Fibroblast of the conjunctiva (primary cell): ENCODE data around the gene PUS1.
"Not testable (repeated sequence)": the region's sequence is repeated elsewhere in the genome, so short reads cannot be mapped to it uniquely, and the experiment has no call there.

Source experiments
- DNase-seq: peaks from one replicate; pipeline ENCODE4 v3.0.0-alpha.2; 2010; ENCODE audit warnings: low read depth

PUS1 gene

GRCh38 chr12:131960590-131961325, 31.7 kb downstream of the PUS1 start:
- DNase-seq: not testable (repeated sequence)

DNA sequence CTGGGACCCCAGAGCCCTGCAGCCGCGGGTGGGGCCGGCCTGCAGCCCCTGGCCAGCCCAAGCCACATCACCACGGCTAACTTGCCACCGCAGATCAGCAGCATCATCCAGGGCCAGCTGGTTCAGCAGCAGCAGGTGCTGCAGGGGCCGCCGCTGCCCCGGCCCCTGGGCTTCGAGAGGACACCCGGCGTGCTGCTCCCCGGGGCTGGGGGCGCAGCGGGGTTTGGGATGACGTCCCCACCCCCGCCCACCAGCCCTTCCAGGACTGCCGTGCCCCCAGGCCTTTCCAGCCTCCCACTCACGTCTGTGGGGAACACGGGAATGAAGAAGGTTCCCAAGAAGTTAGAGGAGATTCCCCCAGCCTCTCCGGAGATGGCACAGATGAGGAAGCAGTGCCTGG, 32.3 kb downstream of the PUS1 start:
- DNase-seq: not testable (repeated sequence)

DNA sequence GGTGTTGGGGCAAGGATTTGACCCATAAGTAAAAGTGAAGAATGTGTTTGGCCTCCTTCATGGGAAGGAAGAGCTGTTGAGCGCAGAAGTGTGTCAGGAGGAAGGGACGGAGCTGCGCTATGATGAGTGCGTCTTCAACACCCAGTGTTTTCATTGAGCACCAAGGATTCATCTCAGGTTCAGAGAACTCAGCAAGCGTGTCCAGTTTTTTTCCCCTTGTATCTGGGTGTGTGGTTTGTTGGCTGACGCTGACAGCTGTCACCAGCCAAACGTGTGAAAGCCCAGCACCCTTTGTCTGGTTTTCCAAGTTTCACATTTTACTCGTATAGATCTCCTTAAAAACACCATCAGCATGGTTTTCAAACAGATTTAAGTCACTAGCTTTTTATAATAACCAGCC, 33.0 kb downstream of the PUS1 start:
- no peak for DNase-seq

DNA sequence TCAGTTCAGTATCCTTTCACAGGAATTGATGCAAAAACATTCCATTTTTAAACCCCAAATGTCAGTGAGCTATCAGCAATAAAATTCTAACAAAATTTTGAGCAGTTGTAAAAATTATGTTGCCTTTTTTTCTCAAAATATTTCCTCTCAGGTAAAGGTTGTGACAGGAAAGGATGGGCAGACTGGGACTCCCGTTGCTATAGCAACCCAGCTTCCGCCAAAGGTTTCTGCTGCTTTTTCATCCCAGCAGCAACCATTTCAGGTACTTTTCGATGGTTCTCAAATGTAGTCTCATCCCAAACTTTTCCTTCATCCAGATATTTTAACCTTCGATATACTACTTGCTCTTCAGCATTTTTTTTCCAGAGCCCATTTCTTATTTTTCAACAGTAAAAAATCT, 34.3 kb downstream of the PUS1 start:
- DNase-seq: no peak

DNA sequence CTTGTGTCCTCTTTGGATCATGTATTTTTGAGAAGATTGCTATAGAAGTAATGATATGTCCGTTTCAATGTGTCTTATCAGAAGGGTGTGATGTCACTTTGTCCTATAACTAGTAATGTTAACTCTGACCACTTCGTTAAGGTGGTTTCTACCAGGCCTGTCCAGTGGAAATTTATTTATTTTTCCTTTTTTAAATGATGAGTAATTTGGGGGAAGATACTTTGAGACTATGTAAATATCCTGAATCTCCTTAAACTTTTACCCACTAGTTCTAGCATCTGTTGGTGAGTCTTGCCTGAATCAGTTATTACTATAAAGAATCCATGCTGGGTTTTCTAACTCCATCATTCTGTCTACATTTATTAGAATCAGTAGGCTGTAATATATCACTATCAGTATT, 36.0 kb downstream of the PUS1 start:
- DNase-seq: no peak

GRCh38 chr12:131971226-131971625, 42.1 kb downstream of the PUS1 start:
- no peak for DNase-seq

DNA sequence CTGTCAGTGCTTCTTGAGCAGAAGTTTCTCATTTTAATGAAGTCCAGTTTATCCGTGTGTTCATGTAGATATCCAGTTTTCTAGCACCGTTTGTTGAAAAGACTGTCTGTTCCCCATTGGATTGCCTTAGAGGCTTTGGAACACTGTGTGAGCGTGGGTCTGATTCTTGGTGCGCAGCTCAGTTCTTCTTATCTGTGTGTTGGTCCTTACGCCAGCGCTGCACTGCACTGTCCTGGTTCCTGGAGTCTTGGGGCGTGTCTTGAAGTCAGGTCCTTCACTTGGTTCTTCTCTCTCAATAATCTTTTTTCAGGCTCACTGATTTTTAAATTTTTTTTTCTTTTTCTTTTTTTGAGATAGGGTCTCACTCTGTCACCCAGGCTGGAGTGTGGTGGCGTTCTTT, 46.2 kb downstream of the PUS1 start:
- DNase-seq: no peak

DNA sequence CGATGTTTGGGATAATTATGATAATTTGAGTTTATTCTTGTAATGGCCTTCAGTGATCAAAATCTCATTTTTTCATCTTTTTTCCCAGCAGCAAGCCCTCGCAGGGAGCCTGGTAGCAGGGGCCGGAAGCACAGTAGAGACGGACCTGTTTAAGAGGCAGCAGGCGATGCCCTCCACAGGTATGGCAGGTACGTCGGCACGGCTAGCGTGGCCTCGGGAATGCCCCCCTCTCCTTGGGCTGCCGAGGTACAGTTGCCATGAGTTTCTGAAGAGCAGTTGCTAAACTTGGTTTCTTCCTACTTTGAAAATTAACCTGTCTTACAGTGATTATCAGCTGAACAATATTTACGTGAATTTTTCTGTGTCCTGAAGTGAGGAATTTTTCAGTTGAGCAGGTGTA, 50.5 kb downstream of the PUS1 start:
- no peak for DNase-seq

GRCh38 chr12:131980263-131980662, 51.2 kb downstream of the PUS1 start:
- peak; percentile 6 for DNase-seq

GRCh38 chr12:131981388-131981787, 52.3 kb downstream of the PUS1 start:
- no peak for DNase-seq

DNA sequence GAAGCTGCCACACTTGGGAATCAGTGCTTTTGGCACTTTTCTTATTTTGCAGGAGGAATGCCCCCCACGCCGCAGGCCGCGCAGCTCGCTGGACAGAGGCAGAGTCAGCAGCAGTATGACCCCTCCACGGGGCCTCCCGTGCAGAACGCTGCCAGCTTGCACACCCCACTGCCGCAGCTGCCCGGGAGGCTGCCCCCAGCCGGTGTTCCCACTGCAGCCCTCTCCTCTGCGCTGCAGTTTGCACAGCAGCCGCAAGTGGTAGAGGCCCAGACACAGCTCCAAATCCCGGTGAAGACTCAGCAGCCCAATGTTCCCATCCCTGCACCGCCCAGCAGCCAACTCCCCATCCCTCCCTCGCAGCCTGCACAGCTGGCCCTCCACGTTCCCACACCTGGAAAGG, 53.0 kb downstream of the PUS1 start:
- DNase-seq: no peak

DNA sequence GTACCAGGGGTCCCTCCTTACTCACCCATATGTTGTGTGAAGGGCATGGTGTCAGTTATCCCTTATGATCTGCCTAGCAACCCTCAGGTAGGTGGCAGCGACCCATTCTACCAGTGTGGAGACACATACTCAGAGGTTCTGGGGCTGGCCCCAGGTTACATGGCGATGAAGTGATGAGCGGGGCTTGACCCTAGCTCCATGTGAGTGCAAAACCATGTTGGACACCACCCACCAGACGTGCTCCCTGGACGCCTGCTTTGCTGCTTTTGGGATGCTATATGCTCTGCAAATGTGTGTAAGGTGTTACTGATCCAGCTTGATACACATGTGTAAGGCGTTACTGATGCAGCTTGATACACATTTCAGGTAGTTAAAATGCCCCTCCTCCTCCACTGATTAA, 54.0 kb downstream of the PUS1 start:
- no peak for DNase-seq

DNA sequence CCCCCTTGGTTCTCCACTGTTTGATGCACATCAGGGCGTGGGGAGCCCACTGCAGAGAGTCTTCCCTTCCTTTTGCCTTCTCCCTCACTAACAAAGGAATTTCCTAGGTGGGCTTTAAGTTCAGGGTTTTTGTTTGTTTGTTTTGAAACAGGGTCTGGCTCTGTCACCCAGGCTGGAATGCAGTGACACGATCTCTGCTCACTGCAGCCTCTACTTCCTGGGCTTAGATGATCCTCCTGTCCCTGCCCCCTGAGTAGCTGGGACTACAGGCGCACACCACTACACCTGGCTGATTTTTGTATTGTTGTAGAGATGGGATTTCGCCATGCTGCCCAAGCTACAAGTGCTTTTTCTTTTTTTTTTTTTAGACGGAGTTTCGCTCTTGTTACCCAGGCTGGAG, 54.5 kb downstream of the PUS1 start:
- no peak for DNase-seq

- no peak for DNase-seq
Observed at GRCh38 chr12:131984334-131984733, 55.3 kb downstream of the PUS1 start.

GRCh38 chr12:131985510-131985875, 56.4 kb downstream of the PUS1 start:
- not testable (repeated sequence) for DNase-seq

DNA sequence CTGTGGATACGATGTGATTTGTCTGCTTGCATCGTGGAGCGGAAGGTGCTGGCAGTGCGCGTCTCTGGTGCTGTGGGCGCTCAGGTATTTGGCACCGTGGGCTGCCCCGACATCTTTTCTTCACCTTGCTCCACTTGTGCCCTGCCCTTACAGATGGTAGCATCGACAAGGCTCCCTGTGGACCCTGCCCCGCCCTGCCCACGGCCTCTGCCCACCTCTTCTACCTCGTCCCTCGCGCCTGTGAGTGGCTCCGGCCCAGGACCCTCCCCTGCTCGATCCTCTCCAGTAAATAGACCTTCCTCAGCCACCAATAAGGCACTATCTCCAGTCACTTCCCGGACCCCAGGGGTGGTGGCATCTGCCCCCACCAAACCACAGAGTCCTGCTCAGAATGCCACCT, 57.3 kb downstream of the PUS1 start:
- no peak for DNase-seq

GRCh38 chr12:131986910-131987309, 57.8 kb downstream of the PUS1 start:
- DNase-seq: no peak

- DNase-seq: no peak
Observed at GRCh38 chr12:131987552-131987951, 58.5 kb downstream of the PUS1 start.

DNA sequence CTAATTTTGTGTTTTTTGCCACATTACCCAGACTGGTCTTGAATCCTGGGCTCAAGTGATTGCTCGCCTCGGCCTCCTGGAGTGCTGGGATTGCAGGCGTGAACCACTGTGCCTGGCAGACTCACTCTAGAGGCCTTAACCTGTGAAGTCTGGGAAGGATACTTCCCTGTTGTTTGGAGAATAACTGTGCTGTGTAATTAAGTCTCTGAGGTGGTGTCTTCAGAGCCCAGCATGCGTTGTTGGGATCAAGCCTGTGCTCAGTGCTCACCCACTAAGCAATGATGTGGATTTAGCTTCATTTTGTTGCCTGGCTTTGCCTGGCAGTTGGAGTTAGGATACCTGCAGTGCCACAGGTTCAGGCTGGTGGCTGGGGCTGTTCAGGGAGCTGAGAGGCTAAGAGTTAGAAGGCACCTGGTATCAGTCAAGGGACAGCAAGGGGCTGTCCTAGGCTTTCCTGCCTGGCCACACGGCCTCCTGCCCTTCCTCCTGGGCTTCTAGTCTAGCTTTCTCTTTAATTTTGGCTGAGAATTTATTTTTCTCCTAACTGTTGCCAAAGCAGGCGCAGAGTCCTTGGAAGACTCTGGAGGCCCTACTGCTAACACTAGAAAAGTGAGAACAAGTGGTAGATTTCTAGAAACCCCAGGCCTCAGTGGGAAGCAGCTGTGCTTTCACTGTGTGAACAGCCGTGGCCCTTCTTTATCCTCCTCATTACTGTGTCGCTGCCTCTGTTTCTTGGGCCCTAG, 59.1 kb downstream of the PUS1 start:
- no peak for DNase-seq

DNA sequence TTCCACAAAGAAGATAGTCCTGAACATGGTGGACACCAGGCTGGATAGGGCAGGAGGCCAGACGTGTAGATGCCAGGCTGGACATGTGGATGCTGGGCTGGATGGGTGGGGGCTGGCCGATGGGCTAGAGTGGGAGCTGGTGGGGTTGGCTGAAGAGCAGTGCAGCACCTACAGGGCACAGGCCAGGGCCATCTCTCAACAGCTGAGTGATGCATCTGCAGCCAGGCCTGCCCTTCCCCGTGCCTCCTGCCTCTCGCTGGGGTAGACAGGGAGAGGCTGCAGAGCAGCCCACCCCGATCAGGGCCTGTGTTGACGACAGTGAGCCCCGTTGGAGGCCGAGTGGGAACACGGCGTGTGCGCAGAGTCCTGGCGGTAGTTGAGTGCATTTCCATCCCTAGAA, 59.9 kb downstream of the PUS1 start:
- no peak for DNase-seq

DNA sequence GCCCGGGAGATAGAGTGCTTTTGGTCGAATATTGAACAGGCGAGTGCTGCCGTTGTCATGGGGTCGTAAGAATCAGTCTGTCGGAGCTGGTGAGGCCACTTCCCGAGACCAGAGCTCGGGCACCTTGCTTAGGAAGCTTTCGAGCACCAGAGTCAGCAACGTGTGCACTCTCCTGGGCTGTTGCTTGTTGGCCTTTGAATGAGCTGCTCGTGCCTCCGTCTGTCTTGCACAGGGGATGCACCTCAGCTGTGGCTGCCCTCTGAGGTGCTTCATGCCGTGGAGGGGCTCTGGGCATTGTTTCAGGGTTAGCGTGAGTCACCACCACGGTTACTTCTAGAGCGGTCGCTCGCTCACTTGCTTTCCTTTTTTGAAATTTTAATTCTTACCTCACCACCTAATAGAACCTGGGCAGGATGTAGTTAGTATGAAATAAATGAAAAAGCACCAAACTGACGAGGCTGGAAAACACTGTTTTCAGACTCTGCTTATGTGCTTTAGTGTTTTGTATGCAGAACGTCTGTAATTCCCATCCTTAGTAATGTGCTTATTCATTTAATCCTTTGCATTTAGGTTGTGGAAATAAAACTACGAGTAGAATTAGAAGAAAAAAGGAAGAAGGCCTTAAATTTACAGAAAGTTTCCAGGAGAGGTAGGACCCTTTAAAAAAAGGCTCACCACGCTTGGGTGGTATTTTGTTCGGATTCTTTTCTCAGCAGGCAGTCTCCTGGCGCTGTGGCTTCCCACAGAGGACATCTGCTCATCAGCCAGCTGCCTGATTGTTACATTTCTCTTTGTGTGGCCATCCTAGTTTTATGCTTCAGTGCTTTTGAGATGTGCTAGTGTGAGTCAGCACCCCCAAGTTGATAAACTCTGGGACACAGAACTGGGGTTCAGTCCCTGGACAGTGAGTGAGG, 61.2 kb downstream of the PUS1 start:
- no peak for DNase-seq

- DNase-seq: no peak
Observed at GRCh38 chr12:131990980-131991305, 61.9 kb downstream of the PUS1 start.
